GM19324 (cell line): ENCODE measurements around the gene UNG.

Experiments used
- ATAC-seq: cut with Tn5 transposase; IDR thresholded peaks from one replicate; pipeline ENCODE4 v1.9.1; 2021; ENCODE audit warnings: mild to moderate bottlenecking, moderate library complexity; ENCODE audit not compliant: unreplicated experiment, low FRiP score

The UNG gene

GRCh38 chr12:109153821-109154441, 56.5 kb downstream of the UNG start:
- no peak for ATAC-seq

- no peak for ATAC-seq
These were observed 57.3 kb downstream of the UNG start for GRCh38 chr12:109154451-109155438.

GRCh38 chr12:109156036-109156435, 58.6 kb downstream of the UNG start:
- ATAC-seq = no peak

- no peak for ATAC-seq
These were observed 59.2 kb downstream of the UNG start for GRCh38 chr12:109156586-109156985.

- ATAC-seq = no peak
These were observed 60.6 kb downstream of the UNG start for GRCh38 chr12:109157986-109158385.

GRCh38 chr12:109160433-109160832, 63.0 kb downstream of the UNG start:
- no peak for ATAC-seq
